Stimulated activated CD8-positive, alpha-beta memory T cell treated with anti-CD3 and anti-CD28 coated beads, Interleukin-12 subunit alpha, Interleukin-12 subunit beta, amount 100 ng/mL, for 4 hours (primary cell): ENCODE measurements around the gene SLC44A2.

Source experiments
- DNase-seq: peaks from one replicate; pipeline ENCODE4 v3.0.0-alpha.2; 2020; ENCODE audit warnings: low read depth

Gene SLC44A2

DNA sequence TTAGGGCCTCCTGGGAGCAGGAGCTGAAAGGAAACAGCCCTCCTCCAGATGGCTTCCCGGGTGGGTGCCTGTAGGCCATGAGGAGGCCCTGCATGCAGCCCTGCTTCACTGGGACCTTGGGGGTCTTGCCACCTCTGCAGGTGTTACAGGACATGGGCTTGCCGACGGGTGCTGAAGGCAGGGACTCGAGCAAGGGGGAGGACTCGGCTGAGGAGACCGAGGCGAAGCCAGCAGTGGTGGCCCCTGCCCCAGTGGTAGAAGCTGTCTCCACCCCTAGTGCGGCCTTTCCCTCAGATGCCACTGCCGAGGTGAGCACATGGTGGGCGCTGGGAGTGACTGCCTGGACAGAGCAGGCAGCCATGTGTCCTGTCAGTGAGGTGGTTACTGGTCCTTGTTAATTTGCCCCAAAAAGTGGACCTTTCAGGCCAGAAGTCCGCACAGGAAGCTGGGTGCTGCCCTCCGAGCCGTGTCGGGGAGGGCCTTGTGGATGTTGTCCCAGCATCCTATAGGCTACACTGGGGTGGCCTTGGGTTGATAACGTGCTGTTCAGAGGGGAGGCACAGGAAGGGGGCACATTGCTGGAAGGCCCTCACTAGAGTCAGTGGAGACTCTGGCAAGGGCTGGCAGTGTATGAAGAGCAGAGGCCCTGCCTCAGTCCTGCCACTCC lies 57.2 kb downstream of the SLC44A2 start:
- no peak for DNase-seq

- no peak for DNase-seq
These were observed 57.7 kb downstream of the SLC44A2 start for GRCh38 chr19:10683064-10683426.

DNA sequence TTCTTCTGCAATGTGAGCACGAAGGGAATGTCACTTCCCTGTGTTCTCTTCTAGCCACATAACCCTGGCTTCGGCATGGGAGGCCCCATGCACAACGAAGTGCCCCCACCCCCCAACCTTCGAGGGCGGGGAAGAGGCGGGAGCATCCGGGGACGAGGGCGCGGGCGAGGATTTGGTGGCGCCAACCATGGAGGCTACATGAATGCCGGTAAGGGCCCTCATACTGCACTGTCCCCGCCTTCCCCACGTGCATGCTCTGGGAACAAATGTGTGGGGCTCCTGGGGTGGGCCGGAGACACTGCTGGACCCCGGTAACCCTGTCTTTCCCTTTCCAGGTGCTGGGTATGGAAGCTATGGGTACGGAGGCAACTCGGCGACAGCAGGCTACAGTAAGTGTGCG lies 58.2 kb downstream of the SLC44A2 start:
- DNase-seq, result no peak

DNA sequence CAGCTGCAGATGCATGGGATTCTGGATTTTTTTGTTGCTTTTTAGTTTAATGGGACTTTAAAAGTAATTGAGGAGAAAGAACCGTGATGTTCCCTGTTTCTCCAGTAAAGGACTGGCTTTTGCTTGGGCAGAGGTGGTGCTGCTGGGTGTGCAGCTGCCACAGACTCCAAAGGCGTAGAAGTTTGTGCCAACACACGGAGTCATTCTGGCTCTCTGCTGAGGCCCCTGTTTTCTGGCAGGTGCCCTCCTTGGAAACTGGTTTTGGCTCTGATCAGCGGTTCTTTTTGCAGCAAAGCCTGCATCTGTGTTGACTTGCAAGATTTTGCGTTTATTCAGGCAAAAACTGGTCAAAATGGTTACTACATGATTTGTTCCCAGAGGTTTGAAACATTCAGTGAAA lies 59.9 kb downstream of the SLC44A2 start:
- no peak for DNase-seq

DNA sequence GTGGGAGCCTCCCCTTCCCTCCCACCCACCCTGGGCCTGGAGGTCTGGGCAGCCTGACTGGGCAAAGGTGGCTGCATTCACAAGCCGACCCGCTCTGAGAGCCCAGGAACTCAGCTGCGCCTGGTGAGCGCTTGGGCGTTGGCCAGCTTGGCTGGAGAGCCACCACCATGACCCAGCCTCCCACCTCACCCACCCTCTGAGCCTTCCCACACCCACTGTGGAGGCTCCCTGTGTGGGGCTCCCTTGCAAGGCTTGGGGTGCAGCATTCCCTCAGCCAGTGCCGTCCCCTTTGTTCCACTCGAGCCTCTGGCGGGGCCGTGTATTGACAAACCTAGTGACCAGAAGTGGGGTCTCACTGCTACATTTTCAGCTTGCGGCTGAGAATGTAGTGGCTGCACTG lies 60.8 kb downstream of the SLC44A2 start:
- no peak for DNase-seq

DNA sequence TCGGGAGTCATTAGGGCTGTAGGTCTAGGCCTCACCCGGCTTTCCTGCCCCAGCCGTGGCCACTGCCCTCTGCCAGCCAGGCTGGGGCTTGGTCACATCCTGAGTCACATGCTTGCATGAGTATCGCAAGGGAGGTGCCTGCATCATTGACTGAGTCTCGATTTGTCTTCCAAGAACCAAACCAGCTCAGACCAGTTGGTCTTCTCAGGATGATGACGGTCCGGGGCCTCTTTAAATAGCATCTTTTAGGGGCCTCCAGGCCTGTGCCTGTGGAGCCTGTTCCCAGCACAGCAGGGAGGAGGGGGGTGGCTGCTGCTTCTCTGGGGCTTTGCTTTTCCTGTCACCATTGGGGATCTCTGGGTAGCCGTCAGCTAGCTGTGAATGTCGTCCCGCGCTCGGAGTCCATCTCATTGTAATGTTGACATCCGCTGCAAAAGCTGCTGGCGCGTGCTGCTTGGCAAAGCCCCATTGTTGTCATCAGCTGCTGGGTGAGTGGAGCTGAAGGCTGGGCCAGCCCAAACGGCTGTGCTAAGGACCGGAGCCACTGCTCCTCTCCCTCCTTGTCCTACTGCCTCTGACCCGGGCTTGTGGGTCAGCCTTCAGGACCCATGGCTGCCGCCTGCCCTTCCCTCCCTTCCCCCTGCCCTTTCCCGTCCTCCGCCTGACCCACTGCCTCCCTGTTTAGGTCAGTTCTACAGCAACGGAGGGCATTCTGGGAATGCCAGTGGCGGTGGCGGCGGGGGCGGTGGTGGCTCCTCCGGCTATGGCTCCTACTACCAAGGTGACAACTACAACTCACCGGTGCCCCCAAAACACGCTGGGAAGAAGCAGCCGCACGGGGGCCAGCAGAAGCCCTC lies 61.5 kb downstream of the SLC44A2 start:
- DNase-seq, result no peak

DNA sequence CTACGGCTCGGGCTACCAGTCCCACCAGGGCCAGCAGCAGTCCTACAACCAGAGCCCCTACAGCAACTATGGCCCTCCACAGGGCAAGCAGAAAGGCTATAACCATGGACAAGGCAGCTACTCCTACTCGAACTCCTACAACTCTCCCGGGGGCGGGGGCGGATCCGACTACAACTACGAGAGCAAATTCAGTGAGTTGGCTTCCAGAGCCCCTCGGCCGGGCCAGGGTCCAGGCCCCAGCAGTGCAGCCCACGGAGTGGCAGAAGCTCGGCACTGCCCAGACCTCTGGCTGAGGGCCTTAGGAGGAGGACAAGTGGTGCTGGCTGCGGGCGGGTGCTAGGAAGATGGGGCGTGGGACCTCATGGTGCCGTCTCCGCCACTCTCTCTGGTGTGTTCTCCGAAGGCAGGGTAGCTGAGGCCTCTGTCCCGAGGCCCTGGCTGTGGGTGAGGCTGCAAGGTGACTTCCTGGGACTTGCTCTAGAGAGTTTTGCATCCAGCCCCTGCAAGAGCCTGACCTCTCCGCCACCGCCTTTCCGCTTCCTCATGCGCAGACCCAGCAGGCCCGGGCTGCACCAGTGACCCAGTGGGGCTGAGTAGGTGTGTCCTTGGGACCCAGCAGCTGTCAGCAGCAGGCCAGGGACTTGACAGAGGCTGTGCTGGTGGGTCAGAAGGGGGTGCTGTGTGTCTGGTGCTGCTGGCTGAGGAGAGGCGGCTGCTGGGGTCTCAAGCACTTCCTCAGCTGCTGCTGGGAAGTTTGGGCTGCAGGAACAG lies 62.4 kb downstream of the SLC44A2 start:
- DNase-seq, result no peak

GRCh38 chr19:10688545-10689280 lies 63.4 kb downstream of the SLC44A2 start:
- no peak for DNase-seq

GRCh38 chr19:10690341-10690781 lies 65.0 kb downstream of the SLC44A2 start:
- no peak for DNase-seq

DNA sequence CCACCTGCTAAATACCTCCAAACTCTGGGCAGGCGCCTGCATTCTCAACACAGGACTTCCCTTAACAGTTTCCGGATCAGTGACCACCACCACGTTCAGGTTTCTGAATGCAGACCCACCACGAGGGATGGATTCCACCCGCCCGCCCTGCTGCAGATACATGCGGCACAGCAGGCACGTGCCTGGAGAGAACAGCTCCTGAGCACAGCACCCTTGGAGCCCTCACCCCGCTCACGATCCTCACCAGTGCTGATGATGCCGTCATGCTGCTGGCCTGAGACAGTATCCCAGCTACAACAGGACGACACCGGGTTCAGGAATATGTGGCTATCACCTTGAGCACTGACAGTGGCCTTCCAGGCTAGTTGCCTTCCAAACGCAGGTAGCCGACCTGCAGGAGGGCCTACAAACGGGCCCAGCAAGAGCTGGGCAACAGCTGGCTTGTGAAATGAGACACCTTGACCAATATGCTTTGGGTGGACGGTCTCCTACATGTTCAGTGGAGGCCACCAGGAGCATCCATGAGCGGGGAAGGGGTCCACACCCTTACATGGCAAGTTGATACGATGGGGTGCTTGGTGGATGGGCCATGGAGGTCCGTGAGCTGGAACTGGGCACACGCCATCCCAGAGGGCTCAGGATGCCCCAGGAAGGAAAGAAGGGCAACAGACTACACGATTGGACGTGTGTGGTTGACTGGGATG lies 66.0 kb downstream of the SLC44A2 start:
- no peak for DNase-seq

DNA sequence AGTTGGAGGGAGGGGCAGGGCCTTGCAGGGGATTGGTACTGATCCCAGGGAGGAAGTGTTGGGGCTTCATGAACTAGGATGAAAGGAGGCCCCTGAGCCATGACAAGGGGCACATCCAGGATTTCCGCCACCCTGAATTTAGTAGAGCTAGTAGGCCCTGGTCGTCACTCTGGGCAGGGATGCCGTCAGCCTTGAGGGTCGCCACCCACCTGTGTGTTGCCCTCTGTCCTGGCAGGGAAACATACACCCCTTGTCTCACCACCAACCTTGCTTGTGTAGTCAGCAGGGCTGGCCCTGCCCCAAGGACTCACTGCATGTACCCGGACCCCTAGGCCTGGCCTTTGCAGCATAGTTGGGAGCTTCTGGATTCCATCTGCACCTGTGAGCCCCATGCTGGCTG lies 66.5 kb downstream of the SLC44A2 start:
- no peak for DNase-seq

DNA sequence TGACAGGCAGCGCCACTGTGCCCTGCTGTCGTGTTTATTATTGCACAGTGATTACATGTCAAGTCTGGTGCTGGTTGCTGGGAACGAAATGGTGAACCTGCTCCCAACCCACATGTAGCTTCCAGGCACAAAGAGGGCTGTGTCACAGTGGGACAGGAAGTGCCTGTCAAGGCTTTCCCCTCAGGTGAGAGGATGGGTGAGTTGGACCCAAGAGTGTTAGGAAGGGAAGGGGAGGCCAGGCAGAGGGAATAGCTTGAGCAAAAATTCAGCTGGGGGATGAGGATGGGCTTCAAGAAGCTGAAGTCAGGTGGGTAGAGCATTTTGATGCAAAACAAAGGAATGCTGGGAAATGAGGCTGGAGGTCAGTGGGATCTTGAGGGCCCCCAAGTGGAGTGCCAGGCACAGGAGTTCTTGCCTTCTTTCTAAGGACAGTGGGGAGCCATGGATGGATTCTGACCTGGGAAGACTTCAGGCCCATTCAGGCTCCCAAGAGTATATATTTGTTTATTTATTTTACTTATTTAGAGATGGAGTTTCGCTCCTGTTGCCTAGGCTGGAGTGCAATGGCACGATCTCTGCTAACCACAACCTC lies 67.4 kb downstream of the SLC44A2 start:
- DNase-seq, result no peak
